GM12878 (cell line): Measurements from ENCODE around the gene TICRR. TPM values are rescaled to one million over a fixed set of nuclear protein-coding genes. Genes with fewer than 3 reads are reported as not detected.

Experiments used
- ATAC-seq: fragments of 200-7000 bp; cut with Tn5 transposase; 3 replicates; pipeline ENCODE4 v1.9.1; 2020; ENCODE audit warnings: mild to moderate bottlenecking, moderate library complexity
- BruUV-seq: library from RNA; stranded (reverse); fragments of 400-500 nt; replicated peaks from 2 replicates; lab custom pipeline; 2021; lab: Mats Ljungman, UMichigan
- CTCF ChIA-PET: fragments of 300-600 bp; sonication (Branson Sonifier 250); formaldehyde crosslinking; extraction: SDS; loops from one replicate; lab custom pipeline; 2021; ENCODE audit warnings: inconsistent platforms; lab: Yijun Ruan, JAX
- POLR2A ChIA-PET: fragments of 350-600 bp; formaldehyde crosslinking; extraction: SDS; loops from one replicate; lab custom pipeline; 2021; ENCODE audit warnings: inconsistent platforms; lab: Charles Lee
- RAD21 ChIA-PET: fragments of 300-600 bp; sonication (Branson Sonifier 250); formaldehyde crosslinking; loops from one replicate; lab custom pipeline; 2023; ENCODE audit warnings: antibody characterized with exemption; ENCODE audit not compliant: unreplicated experiment; lab: Charles Lee
- SMC1A ChIA-PET: fragments of 300-600 bp; sonication (Branson Sonifier 250); formaldehyde crosslinking; loops from one replicate; lab custom pipeline; 2023; ENCODE audit not compliant: unreplicated experiment, uncharacterized antibody; lab: Charles Lee
- DNase-seq: peaks from one replicate; pipeline ENCODE4 v3.0.0-alpha.2; 2011; ENCODE audit warnings: low read depth, low spot score
- FAIRE-seq: peaks from 3 replicates; lab custom pipeline; 2011; peaks lifted over from hg19 to GRCh38; lab: Jason Lieb, UNC
- H2AFZ ChIP-seq: 2 replicates; pipeline ENCODE4 v1.6.0; 2011; ENCODE audit warnings: low read depth, low read length, control low read depth; ENCODE audit not compliant: control insufficient read depth
- H3K27ac ChIP-seq: 2 replicates; pipeline ENCODE4 v1.5.1; 2011; ENCODE audit warnings: control low read depth; ENCODE audit not compliant: control insufficient read depth, insufficient read depth
- H3K27me3 ChIP-seq, 2 experiments: replicated peaks in 1 of 2; 2 replicates each; pipeline versions ENCODE4 v1.6.0 to v1.6.1; 2011; ENCODE audit warnings: low read length in 1 of 2; ENCODE audit not compliant: control insufficient read depth in 2 of 2, insufficient read depth in 2 of 2
- H3K36me3 ChIP-seq, 2 experiments: 2 replicates each; pipeline ENCODE4 v1.5.1; 2011; ENCODE audit warnings: low read length in 1 of 2; ENCODE audit not compliant: control insufficient read depth in 2 of 2, insufficient read depth in 2 of 2
- H3K4me1 ChIP-seq: 2 replicates; pipeline ENCODE4 v1.6.1; 2011; ENCODE audit warnings: mild to moderate bottlenecking, low read length, moderate library complexity, mixed read lengths; ENCODE audit not compliant: control insufficient read depth, insufficient read depth
- H3K4me2 ChIP-seq: 2 replicates; pipeline ENCODE4 v1.6.0; 2011; ENCODE audit warnings: control low read depth; ENCODE audit not compliant: control insufficient read depth, insufficient read depth
- H3K4me3 ChIP-seq: fragments of 200-600 bp; sonication (generic); 2 replicates; pipeline ENCODE4 v1.5.1; 2016
- H3K79me2 ChIP-seq: 2 replicates; pipeline ENCODE4 v1.6.0; 2011; ENCODE audit warnings: low read length; ENCODE audit not compliant: control insufficient read depth, insufficient read depth
- H3K9ac ChIP-seq: 2 replicates; pipeline ENCODE4 v1.8.0; 2011; ENCODE audit warnings: low read length, control low read depth, mixed read lengths; ENCODE audit not compliant: control insufficient read depth, insufficient read depth
- H3K9me3 ChIP-seq: replicated peaks from 3 replicates; pipeline ENCODE4 v1.5.1; 2011; ENCODE audit warnings: mild to moderate bottlenecking, low read length; ENCODE audit not compliant: control insufficient read depth, insufficient read depth
- H4K20me1 ChIP-seq: 2 replicates; pipeline ENCODE4 v1.6.0; 2011; ENCODE audit not compliant: control insufficient read depth, insufficient read depth
- CREB1 ChIP-seq: IDR thresholded peaks from 2 replicates; pipeline ENCODE4 v1.6.1; 2012; ENCODE audit warnings: low read depth, mild to moderate bottlenecking, inconsistent platforms
- GATAD2B ChIP-seq: fragments of 450-650 bp; conservative IDR thresholded peaks from 2 replicates; pipeline ENCODE4 v1.6.1; 2017; ENCODE audit warnings: low read depth, mild to moderate bottlenecking, moderate library complexity
- IKZF1 ChIP-seq: fragments of 450-650 bp; conservative IDR thresholded peaks from 2 replicates; pipeline ENCODE4 v1.6.1; 2017; ENCODE audit warnings: antibody characterized with exemption, mild to moderate bottlenecking
- KDM1A ChIP-seq: fragments of 200-600 bp; sonication (generic); IDR thresholded peaks from 2 replicates; pipeline ENCODE4 v1.6.1; 2016; ENCODE audit warnings: borderline replicate concordance
- ZNF217 ChIP-seq: fragments of 450-650 bp; IDR thresholded peaks from 2 replicates; pipeline ENCODE4 v1.6.1; 2017; ENCODE audit warnings: antibody characterized with exemption, mild to moderate bottlenecking
- WGBS: methylation state at CpG from one replicate; pipeline ENCODE4 v1.1.6; 2016; ENCODE audit warnings: low lambda C conversion rate; ENCODE audit not compliant: insufficient replicate concordance, insufficient coverage; ENCODE audit errors: missing lambda C conversion rate; 5-methylcytosine and 5-hydroxymethylcytosine counted together
- in situ Hi-C: fragments of 300-500 bp; cut with MboI; formaldehyde crosslinking; loops from 9 replicates; pipeline ENCODE4 v1.14.3; 2018; ENCODE audit warnings: mixed read lengths
- intact Hi-C: fragments of 100-400 bp; cut with micrococcal nuclease; formaldehyde crosslinking; loops from one replicate; pipeline ENCODE4 v1.14.2; 2022; ENCODE audit not compliant: unreplicated experiment
- polyA plus RNA-seq, 11 experiments: library from polyadenylated mRNA; depleted of rRNA in 4 of 11; unstranded in 6 of 11; stranded (reverse) in 5 of 11; fragments of >200 nt; fragmentation: Nextera tagmentation in 4 of 11; fragmentation: Illumina TruSeq in 1 of 11; extraction: Ambion mirVana in 4 of 11; extraction: Trizol in 1 of 11; gene quantifications; 1 replicate in 1 of 11; 2 replicates in 10 of 11; pipeline versions ENCODE4 v1.2.1 to v1.2.3, GENCODE V29; 2011 to 2016; ENCODE audit warnings: inconsistent platforms in 2 of 11, missing spikeins in 2 of 11, low read depth in 1 of 11
- total RNA-seq, 4 experiments: library from RNA; depleted of rRNA in 3 of 4; stranded (reverse); fragments of >200 nt in 3 of 4; fragmentation: Illumina TruSeq in 1 of 4; extraction: Trizol in 1 of 4; gene quantifications; 2 replicates each; pipeline versions ENCODE4 v1.2.1 to v1.2.3, GENCODE V29; 2013 to 2021
- TF ChIP-seq, protein P1 (sequence below): fragments of 450-650 bp; formaldehyde crosslinking; IDR thresholded peaks from 2 replicates; pipeline ENCODE4 v1.4.0; 2022; ENCODE audit warnings: mild to moderate bottlenecking, moderate library complexity
- TF ChIP-seq, protein P2 (sequence below): fragments of 450-650 bp; IDR thresholded peaks from 2 replicates; pipeline ENCODE4 v1.6.1; 2017; ENCODE audit warnings: mild to moderate bottlenecking, moderate library complexity

Gene TICRR
- total and polyA plus RNA-seq, 10 of the 15 experiments (the other 5 are each of a cell fraction or from before 2014, with no cell fraction given), result 0.58 to 21.5 (median 11.5) TPM

DNA sequence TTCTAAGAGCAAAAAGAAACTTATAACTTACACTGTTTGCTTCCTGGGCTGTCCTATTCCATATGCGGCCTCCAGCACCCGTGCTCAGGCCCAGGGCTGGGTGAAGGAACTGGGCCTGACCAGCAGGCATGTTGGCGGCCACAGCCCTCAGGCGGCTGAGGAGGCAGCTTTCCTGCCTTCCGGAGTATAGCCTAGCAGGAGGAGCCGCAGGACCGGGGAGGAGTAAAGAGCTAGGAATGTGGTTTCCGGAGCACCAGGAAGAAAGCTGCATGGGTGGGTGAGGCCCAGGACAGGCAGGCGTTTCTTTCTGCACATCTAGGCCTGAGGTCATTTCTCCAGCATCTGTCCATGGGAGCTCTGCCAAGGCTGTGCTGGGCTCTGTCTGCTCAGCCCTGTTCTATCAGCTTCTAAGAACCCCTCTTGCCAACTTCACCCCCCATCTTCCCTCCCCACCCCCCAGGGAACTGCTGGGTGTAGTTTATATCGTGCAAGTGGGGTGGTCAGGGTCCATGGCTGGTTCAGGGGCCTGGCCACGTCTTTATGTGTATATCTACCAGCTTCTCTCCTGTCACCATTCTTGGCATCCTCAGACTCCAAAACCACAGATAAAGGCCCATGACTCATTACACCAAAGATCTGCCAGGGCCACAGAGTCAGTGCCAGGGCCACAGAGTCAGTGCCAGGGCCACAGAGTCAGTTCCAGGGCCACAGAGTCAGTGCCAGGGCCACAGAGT is 87.8 kb downstream of the TICRR start:
- no peaks in the 10 kb centered on the region for H3K36me3 ChIP-seq
- no peak overlapping the region for H3K4me3 ChIP-seq
- ChIA-PET POLR2A (no interaction called here), CTCF (interaction anchor here (0.7 to 1.2 kb wide), 3 partner anchors 10 to 304 kb away, joined by 3 to 4 read pairs (median 3); no protein-coding TSS in a partner anchor), RAD21 (no interaction called here), SMC1A (interaction anchor here (0.6 kb wide), 1 partner anchor 19 kb away, joined by 3 read pairs; no protein-coding TSS in a partner anchor)
- no peak for ATAC-seq
- no peak for DNase-seq
- TF ChIP-seq CREB1 (no peak), ZNF217 (no peak), IKZF1 (no peak), GATAD2B (no peak), KDM1A (no peak)
- TF ChIP-seq, protein P1, sequence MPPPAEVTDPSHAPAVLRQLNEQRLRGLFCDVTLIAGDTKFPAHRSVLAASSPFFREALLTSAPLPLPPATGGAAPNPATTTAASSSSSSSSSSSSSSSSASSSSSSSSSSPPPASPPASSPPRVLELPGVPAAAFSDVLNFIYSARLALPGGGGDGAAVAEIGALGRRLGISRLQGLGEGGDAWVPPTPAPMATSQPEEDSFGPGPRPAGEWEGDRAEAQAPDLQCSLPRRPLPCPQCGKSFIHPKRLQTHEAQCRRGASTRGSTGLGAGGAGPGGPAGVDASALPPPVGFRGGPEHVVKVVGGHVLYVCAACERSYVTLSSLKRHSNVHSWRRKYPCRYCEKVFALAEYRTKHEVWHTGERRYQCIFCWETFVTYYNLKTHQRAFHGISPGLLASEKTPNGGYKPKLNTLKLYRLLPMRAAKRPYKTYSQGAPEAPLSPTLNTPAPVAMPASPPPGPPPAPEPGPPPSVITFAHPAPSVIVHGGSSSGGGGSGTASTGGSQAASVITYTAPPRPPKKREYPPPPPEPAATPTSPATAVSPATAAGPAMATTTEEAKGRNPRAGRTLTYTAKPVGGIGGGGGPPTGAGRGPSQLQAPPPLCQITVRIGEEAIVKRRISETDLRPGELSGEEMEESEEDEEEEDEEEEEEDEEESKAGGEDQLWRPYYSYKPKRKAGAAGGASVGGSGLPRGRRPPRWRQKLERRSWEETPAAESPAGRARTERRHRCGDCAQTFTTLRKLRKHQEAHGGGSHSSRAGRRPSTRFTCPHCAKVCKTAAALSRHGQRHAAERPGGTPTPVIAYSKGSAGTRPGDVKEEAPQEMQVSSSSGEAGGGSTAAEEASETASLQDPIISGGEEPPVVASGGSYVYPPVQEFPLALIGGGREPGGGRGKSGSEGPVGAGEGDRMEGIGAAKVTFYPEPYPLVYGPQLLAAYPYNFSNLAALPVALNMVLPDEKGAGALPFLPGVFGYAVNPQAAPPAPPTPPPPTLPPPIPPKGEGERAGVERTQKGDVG, result no peak
- TF ChIP-seq, protein P2, sequence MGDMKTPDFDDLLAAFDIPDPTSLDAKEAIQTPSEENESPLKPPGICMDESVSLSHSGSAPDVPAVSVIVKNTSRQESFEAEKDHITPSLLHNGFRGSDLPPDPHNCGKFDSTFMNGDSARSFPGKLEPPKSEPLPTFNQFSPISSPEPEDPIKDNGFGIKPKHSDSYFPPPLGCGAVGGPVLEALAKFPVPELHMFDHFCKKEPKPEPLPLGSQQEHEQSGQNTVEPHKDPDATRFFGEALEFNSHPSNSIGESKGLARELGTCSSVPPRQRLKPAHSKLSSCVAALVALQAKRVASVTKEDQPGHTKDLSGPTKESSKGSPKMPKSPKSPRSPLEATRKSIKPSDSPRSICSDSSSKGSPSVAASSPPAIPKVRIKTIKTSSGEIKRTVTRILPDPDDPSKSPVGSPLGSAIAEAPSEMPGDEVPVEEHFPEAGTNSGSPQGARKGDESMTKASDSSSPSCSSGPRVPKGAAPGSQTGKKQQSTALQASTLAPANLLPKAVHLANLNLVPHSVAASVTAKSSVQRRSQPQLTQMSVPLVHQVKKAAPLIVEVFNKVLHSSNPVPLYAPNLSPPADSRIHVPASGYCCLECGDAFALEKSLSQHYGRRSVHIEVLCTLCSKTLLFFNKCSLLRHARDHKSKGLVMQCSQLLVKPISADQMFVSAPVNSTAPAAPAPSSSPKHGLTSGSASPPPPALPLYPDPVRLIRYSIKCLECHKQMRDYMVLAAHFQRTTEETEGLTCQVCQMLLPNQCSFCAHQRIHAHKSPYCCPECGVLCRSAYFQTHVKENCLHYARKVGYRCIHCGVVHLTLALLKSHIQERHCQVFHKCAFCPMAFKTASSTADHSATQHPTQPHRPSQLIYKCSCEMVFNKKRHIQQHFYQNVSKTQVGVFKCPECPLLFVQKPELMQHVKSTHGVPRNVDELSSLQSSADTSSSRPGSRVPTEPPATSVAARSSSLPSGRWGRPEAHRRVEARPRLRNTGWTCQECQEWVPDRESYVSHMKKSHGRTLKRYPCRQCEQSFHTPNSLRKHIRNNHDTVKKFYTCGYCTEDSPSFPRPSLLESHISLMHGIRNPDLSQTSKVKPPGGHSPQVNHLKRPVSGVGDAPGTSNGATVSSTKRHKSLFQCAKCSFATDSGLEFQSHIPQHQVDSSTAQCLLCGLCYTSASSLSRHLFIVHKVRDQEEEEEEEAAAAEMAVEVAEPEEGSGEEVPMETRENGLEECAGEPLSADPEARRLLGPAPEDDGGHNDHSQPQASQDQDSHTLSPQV, result no peak
- H2AFZ ChIP-seq, result no peak overlapping the region
- no peaks in the 10 kb centered on the region for H3K9me3 ChIP-seq
- no TSS peak for BruUV-seq
- in situ Hi-C loops (no loop called here), intact Hi-C loops (no loop called here)
- H3K4me1 ChIP-seq, result no peaks in the 10 kb centered on the region
- 39% methylated on average over 11 of the region's 11 CpGs for WGBS
- no peaks in the 10 kb centered on the region for H4K20me1 ChIP-seq
- no peak overlapping the region for H3K27ac ChIP-seq
- H3K27me3 ChIP-seq, result peaks cover 0 to 2% of the 10 kb centered on the region in 2 experiments; a peak in 1 of 4 replicates
- H3K79me2 ChIP-seq, result no peaks in the 10 kb centered on the region
- H3K9ac ChIP-seq, result no peak overlapping the region
- no peak overlapping the region for H3K4me2 ChIP-seq
- FAIRE-seq, result no peak
